DMS114 treated with DMSO at 0.1 percent for 48 hours (cell line): Measurements from ENCODE around the gene FAM98B.

Source experiments
- DNase-seq: peaks from one replicate; lab custom pipeline; 2025; ENCODE audit not compliant: unreplicated experiment; lab: John Stamatoyannopoulos, UW

FAM98B gene

DNA sequence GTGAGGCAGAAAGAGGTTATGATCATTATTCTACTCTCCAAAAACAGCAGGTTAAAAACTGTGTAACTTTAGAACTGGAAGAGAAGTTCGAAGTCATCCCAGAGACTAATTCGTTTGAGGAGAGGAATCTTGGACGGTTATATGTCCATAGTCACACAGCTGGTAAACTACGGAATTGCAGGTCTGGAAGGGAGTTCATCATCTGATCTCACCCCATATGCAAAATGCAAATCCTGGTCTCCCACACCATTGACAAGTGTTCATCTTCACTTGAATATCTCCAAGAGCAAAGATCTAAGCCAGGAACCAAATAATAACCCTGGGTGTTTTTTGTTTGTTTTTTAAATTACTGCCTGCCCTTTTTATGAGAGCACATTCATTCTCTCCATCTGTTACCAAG is 53.1 kb downstream of the FAM98B start:
- no peak for DNase-seq

DNA sequence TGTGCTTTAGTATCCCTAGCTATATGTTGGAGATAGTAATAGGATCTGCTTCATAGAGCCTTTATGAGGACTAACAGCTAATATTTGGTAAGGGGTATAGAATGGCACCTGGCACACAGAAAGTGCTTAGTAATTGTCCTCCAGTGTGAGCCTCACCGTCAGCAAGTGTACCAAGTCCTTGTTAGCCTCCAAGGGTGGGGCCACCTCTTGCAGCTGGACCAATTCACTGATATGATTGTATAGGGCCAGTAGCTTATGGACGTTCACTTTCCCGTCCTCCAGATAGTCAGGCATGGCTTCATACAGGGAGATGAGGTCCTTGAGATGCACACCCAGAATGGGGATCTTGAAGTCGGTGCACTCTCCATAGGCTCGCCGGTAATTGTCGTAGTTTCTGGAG is 53.6 kb downstream of the FAM98B start:
- DNase-seq: no peak

DNA sequence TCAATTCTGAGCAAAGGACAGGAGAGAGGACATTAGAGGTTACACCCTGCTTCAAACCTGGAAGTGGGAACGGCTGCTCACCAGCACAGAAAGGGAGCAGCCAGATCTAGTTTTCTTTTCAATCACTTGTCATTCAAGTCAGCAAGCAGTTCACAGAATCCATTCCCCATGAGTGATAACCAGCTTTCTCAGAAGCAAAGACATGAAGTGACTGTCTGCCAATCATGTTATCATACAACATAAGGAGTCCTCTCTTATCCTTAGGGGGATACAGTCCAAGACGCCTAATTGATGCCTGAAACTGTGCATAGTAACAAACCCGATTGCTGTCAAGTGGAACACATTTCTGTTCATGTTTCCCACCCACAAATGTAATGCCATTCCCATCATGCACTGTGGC is 54.7 kb downstream of the FAM98B start:
- no peak for DNase-seq

DNA sequence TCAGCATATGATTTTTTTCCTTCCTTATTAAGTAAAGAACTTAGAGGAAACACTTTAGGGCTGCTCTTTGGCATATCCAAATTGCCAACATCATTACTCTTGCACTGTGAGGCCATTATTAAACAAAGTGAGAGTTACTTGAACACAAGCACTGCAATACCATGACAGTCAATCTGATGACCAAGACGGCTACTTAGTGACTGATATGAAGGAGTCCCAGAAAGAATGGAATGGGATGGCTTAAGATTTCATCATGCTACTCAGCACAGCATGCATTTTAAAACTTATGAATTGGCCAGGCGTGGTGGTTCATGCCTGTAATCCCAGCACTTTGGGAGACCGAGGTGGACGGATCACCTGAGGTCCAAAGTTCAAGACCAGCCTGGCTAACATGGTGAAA is 55.2 kb downstream of the FAM98B start:
- no peak for DNase-seq

DNA sequence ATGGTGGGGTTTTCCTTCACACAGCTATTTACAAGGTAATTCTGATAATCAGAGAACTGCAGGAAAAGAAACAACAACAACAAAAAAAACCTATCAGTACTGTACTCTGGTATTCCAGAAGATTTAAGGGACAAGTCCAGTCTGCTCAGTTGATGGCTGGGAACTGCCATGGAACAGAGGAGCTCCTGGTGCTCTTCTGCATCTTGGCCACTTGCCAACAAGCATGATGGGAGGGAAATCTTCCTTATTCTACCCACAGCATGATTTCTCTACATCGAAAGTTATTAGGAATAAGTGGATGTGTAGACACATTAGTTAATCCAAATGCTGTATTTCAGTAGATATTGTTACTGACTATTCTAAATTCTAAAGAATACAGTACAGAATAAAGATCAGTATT is 59.0 kb downstream of the FAM98B start:
- no peak for DNase-seq

DNA sequence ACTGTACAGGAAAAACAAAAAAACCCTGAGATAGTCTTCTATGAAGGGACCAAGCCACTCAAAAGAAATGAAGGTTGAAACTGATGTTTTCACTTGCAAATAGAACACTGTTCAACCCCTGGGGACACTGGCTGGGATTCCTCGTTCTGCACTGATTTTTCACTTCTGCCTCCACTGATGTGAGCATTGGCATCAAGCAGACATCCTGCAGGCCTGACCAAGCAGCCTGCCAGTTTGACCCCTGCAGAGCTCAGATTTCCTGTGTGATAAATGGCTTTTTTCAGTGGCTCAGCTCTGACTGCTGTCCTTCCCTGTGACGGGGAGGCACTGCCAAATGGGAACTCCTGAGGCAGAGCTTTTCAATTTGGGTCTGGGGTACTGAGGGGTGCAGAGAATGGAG is 60.7 kb downstream of the FAM98B start:
- no peak for DNase-seq

DNA sequence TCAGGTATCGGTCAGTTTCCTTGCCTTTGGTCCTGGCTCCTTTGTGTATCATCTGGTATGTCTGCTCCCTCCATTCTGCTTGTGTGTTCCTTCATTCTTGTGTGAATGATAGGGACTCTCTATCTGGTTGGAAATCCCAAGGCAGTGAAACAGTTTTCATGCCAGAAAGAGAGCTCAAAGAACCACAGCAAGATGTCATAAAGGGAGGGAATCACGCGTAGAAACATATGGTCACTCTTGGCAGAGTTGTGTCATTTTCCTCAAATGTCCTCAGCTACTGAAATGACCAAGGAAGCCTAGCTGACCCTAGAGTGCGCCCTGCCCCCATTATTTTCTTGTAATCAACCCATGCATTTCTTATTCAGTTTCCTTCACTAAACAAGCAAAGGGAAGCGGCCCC is 62.7 kb downstream of the FAM98B start:
- DNase-seq: no peak

DNA sequence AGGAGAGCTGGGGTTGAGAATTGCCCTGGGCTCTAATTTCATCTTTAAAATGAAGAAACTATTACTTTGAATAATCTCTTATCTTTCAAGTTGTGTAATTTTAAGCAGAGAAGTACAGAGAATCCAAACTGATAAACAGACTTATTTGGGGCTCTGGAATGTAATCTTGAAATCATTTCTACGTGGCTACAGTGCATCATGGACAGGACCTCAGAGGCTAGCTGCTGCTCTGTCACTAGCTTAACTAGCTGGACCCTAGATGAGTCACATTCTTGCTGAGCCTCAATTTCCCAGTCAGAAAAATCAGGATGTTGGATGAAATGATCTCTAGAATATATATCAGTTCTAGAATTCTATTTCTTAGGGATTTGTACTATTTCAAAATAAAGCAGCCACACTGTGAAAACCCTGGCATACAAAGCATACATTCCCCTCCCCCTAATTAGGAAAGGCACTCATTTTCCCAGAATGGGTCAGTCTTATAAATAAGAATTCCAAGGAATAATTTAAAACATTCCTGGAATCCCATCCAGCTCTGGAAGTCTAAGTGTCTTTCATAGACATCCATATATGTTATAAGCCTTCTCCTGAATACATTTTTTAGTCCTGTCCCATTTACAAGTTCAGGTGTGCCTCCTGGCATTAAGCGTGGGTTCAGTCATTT is 63.5 kb downstream of the FAM98B start:
- DNase-seq: no peak

DNA sequence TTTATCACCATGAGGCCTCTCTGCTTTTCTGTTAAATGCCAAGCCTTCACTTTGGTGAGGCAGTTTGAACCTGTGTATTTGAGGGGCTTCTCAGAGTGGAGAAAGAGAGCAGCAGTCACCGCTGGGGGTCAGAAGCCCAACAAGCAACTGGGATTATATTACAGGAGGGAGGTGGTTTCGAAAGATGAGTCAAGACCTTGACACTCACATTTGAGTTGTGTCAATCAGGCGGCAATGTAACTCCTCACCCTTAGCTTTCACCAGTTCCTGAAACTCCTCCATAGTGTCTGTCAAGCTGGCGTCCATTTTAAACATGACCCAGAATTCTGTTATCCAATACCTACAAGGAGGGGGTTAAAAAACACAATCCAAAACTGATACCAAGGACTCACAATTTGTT is 64.2 kb downstream of the FAM98B start:
- no peak for DNase-seq

DNA sequence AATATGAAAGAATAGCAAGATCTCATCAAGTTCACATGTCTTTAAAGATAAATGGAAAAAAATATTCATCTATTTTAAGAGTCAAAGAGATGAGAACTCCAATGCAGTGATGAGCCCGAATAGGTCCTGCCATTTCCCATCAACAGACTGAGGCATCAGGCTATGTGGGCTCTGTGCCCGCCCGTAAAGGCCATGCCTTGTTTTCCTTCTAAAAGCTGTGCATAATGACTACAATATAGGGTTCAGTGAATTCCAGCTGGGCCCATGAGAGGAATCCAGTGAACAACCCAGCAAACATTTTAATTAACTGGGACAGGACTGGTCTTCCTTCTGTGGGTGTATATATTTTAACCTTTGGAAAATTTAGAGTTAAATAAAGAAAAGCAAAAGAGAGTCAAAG is 66.1 kb downstream of the FAM98B start:
- DNase-seq: no peak

DNA sequence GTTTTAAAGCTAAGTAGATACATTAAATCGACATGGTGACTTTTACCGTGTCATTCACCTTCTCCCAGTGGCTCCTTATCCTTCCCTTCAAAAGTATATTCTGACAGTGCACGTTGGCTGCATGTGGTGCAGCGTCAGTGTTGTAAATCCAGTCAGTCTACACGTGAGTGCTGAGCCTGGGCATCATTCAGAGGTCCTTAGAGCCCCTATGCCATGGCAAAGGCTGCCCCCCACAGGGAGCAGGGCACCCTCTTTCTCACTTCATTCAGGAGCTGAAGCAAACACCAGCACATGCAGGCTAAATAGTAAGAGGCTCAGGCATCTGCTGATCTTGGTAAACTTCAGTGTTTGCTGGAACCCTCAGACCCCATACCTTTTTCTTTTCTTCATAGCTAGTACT is 67.4 kb downstream of the FAM98B start:
- DNase-seq: no peak

DNA sequence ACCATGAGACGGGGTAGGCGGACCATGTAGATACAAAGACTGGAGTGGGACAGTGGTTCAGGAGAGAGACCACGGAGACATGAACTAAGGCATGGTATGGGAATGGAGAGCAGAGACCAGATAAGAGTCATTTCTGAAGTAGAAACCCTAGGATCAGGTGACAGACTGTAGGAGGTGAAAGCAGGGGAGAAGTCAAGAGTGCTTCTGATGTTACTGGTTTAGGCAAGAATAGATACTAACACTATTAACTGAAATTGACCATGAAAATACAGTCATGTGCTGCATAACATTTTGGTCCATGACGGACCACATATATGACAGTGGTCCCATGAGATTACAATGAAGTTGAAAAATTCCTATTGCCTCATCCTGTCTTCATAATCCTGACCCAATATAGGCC is 69.0 kb downstream of the FAM98B start:
- DNase-seq: no peak

DNA sequence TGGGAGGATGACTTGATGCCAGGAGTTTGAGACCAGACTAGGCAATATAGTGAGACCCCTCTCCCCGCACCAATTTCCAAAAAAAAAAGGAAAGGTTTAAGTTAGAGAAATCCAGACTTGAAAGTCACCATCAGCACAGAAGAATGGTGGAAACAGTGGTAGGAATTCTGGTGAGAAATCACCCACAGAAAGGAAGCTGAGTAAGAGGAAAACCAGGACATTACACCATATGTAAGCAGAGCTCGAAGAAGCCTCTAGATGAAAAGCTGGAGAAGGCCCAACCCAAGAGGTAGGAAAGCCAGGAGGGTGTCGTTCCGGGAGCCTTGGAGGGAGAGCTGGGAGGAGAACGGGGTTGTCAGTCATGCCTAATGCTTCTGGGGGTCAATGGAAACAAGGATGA is 70.2 kb downstream of the FAM98B start:
- no peak for DNase-seq

DNA sequence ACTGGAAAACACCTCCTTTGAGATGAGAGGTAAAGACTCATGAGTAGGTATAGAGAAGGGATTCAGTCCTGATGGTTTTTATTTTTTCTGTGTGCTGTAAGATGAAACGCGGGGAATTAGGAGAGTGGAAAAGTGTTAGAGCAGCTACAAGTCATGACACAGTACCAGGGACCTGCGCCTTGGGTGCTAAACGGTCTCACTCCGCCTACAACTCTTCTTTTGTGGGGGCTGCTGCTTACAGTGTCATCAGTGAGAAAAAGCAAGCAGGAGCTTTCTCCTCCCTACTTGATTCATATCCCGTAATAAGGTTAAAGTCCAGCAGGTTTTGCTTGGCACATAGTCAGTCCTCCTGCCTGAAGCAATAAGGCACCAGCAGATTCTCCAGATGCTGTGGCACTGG is 71.6 kb downstream of the FAM98B start:
- no peak for DNase-seq

DNA sequence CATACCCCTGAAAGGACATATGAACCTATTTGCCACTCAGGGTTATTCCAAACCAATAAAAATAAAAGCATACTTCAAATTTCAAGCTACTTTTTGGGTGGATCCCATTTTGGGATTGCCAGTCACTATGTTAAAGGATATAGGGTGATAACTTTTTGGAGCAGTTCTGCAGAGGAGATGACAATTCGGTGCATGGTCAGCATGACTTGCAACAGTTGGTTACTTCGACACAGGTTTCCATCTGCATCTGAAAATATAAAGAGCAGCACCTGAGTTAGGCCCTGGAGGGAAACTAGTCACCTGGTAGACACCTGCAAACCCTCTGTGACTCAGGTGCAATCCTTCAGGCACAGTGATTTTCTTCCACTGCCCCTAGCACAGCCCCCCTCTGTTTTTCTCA is 72.2 kb downstream of the FAM98B start:
- no peak for DNase-seq

DNA sequence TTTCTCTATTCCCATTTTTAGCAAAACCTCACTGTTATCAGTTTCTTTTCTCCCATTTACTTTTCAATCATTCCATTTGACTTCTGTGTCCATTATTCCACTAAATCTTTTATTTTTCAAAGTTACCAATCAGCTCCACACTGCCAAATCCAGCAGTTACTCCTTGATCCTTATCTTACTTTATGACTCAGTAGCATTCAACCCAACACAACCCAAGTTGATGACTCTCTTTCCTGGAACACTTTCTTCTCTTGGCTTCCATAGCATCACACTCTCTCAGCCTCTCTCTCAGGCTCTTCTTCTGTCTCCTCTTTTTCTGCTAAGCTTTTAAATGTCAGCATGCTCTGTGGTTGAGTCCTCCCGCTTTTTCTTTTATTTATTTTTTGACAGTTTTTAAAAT is 74.4 kb downstream of the FAM98B start:
- no peak for DNase-seq

DNA sequence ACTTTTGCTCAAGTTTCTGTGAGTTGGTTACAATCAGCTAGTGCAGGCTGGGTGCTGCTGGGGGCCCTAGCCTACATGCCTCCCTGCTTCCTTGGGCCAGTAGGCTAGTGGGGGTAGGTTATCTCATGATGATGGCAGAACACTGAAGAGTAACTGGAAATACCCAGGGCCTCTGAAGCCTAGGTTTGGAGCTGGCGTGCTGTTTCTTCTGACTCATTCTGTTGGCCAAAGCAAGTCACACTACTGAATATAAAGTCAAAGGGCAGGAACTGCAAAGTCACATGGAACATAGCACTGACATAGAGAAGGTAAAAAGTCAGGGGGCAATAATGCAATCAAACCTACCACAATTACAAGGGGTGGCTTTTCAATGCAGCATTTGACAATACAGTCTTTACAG is 76.2 kb downstream of the FAM98B start:
- no peak for DNase-seq

DNA sequence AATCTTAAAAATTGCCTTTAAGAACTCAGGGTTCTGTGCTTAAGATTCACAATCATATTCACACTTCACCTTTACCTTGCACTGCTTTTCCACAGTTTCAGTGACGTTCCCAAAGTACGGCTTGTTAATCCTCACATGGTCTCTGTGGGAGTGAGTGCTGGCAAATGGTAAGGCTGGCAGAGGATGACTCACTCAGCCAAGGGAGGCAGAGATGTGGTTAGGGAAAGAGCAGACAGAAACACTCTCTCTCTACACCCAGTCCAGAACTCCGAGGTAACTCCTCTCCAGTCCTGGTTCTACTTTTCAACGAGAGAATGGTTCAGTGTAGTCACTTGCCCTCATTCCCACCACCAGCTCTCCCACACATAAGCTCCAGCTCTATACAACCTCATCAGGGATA is 77.6 kb downstream of the FAM98B start:
- DNase-seq: no peak

DNA sequence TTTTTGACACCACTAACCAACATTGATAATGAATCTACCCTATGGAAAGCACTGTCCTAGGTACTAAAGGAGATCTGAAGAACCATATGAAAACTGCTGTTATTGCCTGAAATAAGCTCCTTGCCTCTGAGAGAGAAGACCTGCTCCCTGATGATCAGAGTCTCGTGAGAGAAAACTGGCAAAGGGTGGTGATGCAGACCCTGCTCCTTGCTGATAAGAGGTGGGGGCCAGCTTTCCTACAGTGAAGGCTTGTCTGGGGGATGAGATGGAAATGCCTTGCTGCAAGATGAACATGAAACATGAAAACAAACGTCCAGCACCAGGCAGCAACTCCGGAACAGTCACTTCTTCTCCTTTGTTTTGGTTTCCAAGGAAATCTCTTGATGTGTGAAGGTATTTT is 78.8 kb downstream of the FAM98B start:
- no peak for DNase-seq

DNA sequence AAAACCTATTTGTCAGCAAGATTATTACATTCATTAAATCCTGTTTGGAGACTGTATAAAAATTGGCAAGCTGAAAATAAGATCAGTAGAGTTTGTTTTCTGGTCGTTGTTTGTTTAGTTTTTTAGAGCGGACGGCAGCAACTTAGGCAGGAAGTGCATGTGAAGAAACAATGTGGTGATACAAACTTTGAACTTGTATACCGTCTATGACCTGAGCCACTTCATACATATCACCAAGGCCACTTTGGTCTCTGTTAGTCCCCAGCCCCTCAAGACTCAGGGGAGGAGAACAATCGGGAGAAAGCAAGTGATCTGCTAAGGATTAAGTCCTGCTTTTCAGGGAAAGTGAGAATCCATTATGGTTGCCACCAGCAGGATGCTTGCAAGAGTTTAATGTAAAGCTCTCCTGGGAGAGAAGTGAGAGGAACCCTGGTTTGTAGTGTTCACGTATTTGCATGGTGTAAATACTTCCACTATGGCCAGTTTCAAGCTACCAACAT is 79.5 kb downstream of the FAM98B start:
- no peak for DNase-seq

DNA sequence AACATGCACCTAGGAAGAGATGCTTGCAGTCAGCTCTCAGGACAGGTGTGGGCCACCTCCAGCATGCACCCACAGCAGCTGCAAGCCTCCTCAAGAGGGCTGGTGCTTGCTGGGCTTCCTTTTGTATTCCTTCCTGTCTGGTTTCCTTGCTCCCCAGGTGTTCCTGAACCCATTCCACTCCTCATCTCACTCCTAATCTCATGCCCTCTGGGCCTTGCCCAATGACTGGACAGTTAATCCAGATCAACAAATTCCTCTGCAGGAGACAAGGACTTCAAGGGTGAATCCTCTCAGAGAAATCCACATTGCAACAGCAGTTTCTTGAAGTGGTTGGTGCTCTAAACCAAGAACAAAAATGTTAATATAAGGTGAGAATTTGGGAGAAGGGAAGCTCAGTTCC is 80.0 kb downstream of the FAM98B start:
- DNase-seq: no peak

DNA sequence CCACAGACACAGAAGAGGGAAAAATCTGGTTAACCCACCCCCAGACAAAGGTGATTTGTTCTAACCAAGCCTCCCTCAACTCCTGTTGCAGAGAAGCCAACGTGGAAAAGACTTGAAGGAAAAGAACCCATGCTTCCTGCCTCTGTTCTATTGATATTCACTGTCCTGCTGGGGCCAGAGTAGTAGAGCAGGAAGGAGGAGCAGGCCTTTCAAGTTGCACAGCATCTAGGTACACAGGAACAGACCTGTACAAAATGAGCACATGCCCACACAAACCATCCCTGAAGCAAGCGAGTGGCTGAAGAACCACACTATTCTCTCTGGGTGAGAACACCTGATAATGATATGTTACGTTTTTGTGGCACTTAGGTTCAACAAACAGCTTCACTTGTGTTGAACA is 80.8 kb downstream of the FAM98B start:
- no peak for DNase-seq

DNA sequence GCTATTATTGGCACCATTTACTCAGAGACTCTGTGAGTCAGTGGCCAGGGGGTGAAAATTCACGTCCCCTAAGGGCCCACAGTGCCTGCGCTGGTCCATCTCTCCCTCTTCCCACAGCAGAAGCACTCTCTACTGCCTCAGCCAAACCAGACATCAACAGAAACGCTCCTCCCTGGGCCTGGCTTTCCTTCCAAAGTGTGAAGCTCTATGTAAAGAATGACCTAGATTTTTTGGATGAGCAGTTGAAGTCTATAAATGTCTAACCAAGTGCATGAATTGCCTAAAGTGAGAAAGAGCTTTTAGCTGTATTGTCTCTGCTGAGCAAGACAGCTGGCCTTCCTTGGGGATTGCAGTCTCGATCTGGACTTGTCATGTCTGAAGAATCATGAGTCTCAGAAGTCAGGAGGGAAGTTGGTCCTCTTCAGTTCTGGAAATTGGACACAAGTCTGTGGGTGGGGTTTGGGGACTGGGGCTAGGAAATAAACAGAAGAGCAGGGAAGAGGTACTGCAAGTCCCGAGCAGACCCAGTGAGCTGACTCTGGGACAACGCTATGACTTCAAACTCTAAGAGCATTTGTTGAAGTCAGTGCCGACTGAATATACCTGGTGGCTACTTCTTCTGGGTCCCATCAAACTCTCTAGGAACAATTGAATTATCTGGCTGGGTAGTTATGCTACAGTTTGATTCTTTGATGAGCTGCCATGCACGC is 81.7 kb downstream of the FAM98B start:
- DNase-seq: no peak
